Measurements from ENCODE around the gene CTRB2. TPM values are rescaled to one million over a fixed set of nuclear protein-coding genes. Genes with fewer than 3 reads are reported as not detected.
A peak's percentile ranks its signal among the peaks of the same experiment; 100 is the strongest.

Gene CTRB2
- polyA plus RNA-seq, 1 of the 3 experiments (the other 2 are of a cell fraction), result not detected

GRCh38 chr16:75238132-75238852 lies 31.3 kb upstream of the CTRB2 start:
- WGBS (ENCODE audit: low lambda C conversion rate), result 37% methylated on average over 6 of the region's 25 CpGs
- no peaks in the 10 kb centered on the region for H3K9me2 ChIP-seq
- no peaks in the 10 kb centered on the region for H3K9me3 ChIP-seq
- peaks cover 62% of the 10 kb centered on the region for H4K20me1 ChIP-seq (ENCODE audit: insufficient read depth)
- peak overlapping the region; percentile 72 for H3K9ac ChIP-seq
- TF ChIP-seq GATA2 (CRISPR knock-in tag; IDR thresholded peaks at IDR 0.05) (no peak), EP300 (IDR thresholded peaks at IDR 0.05; ENCODE audit: borderline replicate concordance in 1 of 2, low read depth in 1 of 2, low read length in 1 of 2) (peak in 1 of 2 experiments; percentile 39; a peak in 1 of 4 replicates), TCF12 (IDR thresholded peaks at IDR 0.05) (peak; percentile 57; the same call in 1 of the 2 replicates), CTCF (IDR thresholded peaks at IDR 0.05) (peak; percentile 9; the same call in 1 of the 2 replicates), TEAD4 (IDR thresholded peaks at IDR 0.05; ENCODE audit: borderline replicate concordance, insufficient read depth) (0 out of 2 replicates have a peak, but pooled peaks have one; percentile 28), FOXM1 (IDR thresholded peaks at IDR 0.05; ENCODE audit: low read depth) (peak; percentile 32; the same call in 1 of the 2 replicates), PBX3 (IDR thresholded peaks at IDR 0.05) (peak; percentile 38), SMC3 (IDR thresholded peaks at IDR 0.05; ENCODE audit: low read depth, low read length) (no peak), MEF2A (IDR thresholded peaks at IDR 0.05; ENCODE audit: borderline replicate concordance, low read depth) (peak; percentile 98), NRF1 (IDR thresholded peaks at IDR 0.05; ENCODE audit: low read depth, low read length) (no peak), RXRA (IDR thresholded peaks at IDR 0.05; ENCODE audit: borderline replicate concordance, low read depth) (peak; percentile 73; the same call in 1 of the 2 replicates), USF2 (IDR thresholded peaks at IDR 0.05; ENCODE audit: borderline replicate concordance, low read depth, low read length) (no peak), NFIC (IDR thresholded peaks at IDR 0.05; ENCODE audit: borderline replicate concordance) (peak; percentile 93), YY1 (IDR thresholded peaks at IDR 0.05; ENCODE audit: low read depth) (no peak), FOSL2 (IDR thresholded peaks at IDR 0.05; ENCODE audit: borderline replicate concordance, low read depth) (peak; percentile 14; the same call in 1 of the 2 replicates), MXI1 (IDR thresholded peaks at IDR 0.05; ENCODE audit: low read depth, low read length) (0 out of 2 replicates have a peak, but pooled peaks have one; percentile 24), ZBTB33 (IDR thresholded peaks at IDR 0.05; ENCODE audit: borderline replicate concordance, low read depth) (0 out of 2 replicates have a peak, but pooled peaks have one; percentile 40), MAX (IDR thresholded peaks at IDR 0.05; ENCODE audit: low read depth) (peak; percentile 89), SIN3A (IDR thresholded peaks at IDR 0.05; ENCODE audit: borderline replicate concordance, low read depth, low read length) (no peak)
- peak overlapping the region; percentile 86 for H3K4me2 ChIP-seq
- ChIA-PET CTCF (interaction anchor here (1.1 to 2.8 kb wide), 4 partner anchors 39 to 410 kb away, joined by 3 to 16 read pairs (median 6); no protein-coding TSS in a partner anchor), POLR2A (no interaction called here)
- peak; percentile 71 for DNase-seq
- peak overlapping the region; percentile 85 to 95 for H3K27ac ChIP-seq (ENCODE audit: low read depth in 2 of 2, low read length in 1 of 2)
- peak overlapping the region in 1 of 2 experiments; percentile 41; a peak in 2 of 4 replicates for H3K4me3 ChIP-seq (ENCODE audit: low read depth in 2 of 2, low read length in 1 of 2)
- no peak overlapping the region for H2AFZ ChIP-seq (ENCODE audit: low read depth)
- peaks cover 41 to 57% of the 10 kb centered on the region in 2 experiments for H3K4me1 ChIP-seq (ENCODE audit: control insufficient read depth in 1 of 2, insufficient read depth in 2 of 2, low read depth in 1 of 2, low read length in 1 of 2)
- H3K27me3 ChIP-seq (ENCODE audit: insufficient read depth), result no peaks in the 10 kb centered on the region
- H3K36me3 ChIP-seq (replicated peaks in 1 of 2; ENCODE audit: control insufficient read depth in 1 of 2, insufficient read depth in 2 of 2, low read length in 1 of 2), result peaks cover 16 to 54% of the 10 kb centered on the region in 2 experiments
- peaks cover 26% of the 10 kb centered on the region for H3F3A ChIP-seq (replicated peaks; ENCODE audit: insufficient read depth)
- peaks cover 99% of the 10 kb centered on the region for H3K79me2 ChIP-seq (ENCODE audit: insufficient read depth)

All from SK-N-SH (cell line).